Karpas-422 (cell line): ENCODE data around the gene FANCE. TPM values are rescaled to one million over a fixed set of nuclear protein-coding genes. Genes with fewer than 3 reads are reported as not detected.

Source experiments
- DNase-seq: peaks from one replicate; pipeline ENCODE4 v3.0.0-alpha.2; 2015
- H2AFZ ChIP-seq: fragments of 200-600 bp; sonication (generic); 2 replicates; pipeline ENCODE4 v1.6.1; 2014; ENCODE audit warnings: antibody characterized with exemption, low read length, mixed read lengths
- H3K27ac ChIP-seq: fragments of 200-600 bp; sonication (generic); 2 replicates; pipeline ENCODE4 v1.5.1; 2014; ENCODE audit warnings: mild to moderate bottlenecking, low read length, moderate library complexity
- H3K27me3 ChIP-seq: fragments of 200-600 bp; sonication (generic); 2 replicates; pipeline ENCODE4 v1.6.1; 2014; ENCODE audit warnings: low read length, mixed read lengths
- H3K36me3 ChIP-seq: fragments of 200-600 bp; sonication (generic); 2 replicates; pipeline ENCODE4 v1.6.1; 2014; ENCODE audit warnings: low read length, mixed read lengths; ENCODE audit not compliant: insufficient read depth
- H3K4me1 ChIP-seq: fragments of 200-600 bp; sonication (generic); 2 replicates; pipeline ENCODE4 v1.6.1; 2014; ENCODE audit warnings: mild to moderate bottlenecking, low read length, mixed read lengths
- H3K4me2 ChIP-seq: fragments of 200-600 bp; sonication (generic); 2 replicates; pipeline ENCODE4 v1.6.1; 2014; ENCODE audit warnings: low read length, low read depth, mild to moderate bottlenecking; ENCODE audit not compliant: poor library complexity, severe bottlenecking
- H3K4me3 ChIP-seq: fragments of 200-600 bp; sonication (generic); 2 replicates; pipeline ENCODE4 v1.5.1; 2014; ENCODE audit warnings: mild to moderate bottlenecking, antibody characterized with exemption, low read length, mixed read lengths
- H3K79me2 ChIP-seq: fragments of 200-600 bp; sonication (generic); 2 replicates; pipeline ENCODE4 v1.6.1; 2014; ENCODE audit warnings: mild to moderate bottlenecking, low read length, mixed read lengths
- H3K9ac ChIP-seq: fragments of 200-600 bp; sonication (generic); 2 replicates; pipeline ENCODE4 v1.6.0; 2014; ENCODE audit warnings: low read length
- H3K9me2 ChIP-seq: fragments of 200-600 bp; sonication (generic), shearing (Covaris generic); replicated peaks from 2 replicates; pipeline ENCODE4 v1.6.0; 2014; ENCODE audit warnings: mild to moderate bottlenecking, low read length, moderate library complexity; ENCODE audit not compliant: insufficient read depth
- H3K9me3 ChIP-seq: fragments of 300-700, 200-600 bp; sonication (generic); 2 replicates; pipeline ENCODE4 v1.6.1; 2014; ENCODE audit warnings: low read length, mixed read lengths
- H4K20me1 ChIP-seq: fragments of 200-600 bp; sonication (generic); 2 replicates; pipeline ENCODE4 v1.6.1; 2014; ENCODE audit warnings: mild to moderate bottlenecking, antibody characterized with exemption, low read length, low read depth; ENCODE audit not compliant: insufficient read depth
- total RNA-seq: library from RNA; depleted of rRNA; stranded (reverse); fragments of >200 nt; shearing (Covaris generic); gene quantifications from 2 replicates; pipeline ENCODE4 v1.2.3, GENCODE V29; 2014; ENCODE audit warnings: low replicate concordance

FANCE gene
- total RNA-seq, 1 experiment from 2014 or later: 9.8 TPM

DNA sequence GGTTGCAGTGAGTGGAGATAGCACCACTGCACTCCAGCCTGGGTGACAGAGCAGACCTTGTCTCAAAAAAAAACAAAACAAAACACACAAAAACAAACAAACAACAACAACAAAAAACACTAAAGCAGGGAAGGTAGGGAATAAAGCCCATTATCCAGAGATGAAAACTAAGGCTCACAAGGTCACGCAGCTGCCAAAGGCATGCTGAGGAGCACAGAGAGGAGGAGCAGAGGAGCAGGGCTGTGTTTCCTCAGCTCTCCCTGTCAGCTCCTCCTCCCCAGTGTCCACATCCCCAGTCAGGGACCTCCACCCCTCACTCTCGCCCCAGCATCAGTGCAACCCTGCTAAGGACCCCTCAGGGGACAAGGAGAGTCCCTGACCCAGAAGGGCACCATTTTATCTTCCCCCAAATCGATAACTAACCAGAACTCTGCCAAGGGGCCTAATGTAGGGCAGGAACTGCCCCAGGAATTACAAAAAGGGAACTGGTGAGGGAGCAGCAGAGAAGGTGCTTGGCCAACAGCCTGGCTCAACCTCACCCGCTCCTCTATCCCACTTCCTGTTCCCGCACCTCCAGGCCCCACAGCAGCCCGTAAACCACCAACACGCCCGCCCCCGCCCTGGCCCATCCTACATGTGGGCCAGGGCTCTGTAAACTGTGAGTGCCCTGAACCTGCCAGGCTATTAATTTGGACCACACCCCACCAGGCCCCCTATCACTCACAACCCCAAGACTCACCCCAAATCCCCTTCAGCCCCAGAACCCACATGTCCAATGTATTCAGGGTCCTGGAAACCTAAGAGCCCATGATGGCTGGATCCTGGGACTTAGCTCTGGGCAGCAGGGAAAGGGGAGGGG is 35.7 kb downstream of the FANCE start:
- no peaks in the 10 kb centered on the region for H3K36me3 ChIP-seq
- no peak for DNase-seq
- no peak overlapping the region for H3K27ac ChIP-seq
- no peaks in the 10 kb centered on the region for H3K4me1 ChIP-seq
- no peak overlapping the region for H2AFZ ChIP-seq
- no peak overlapping the region for H3K4me3 ChIP-seq
- H4K20me1 ChIP-seq: 0 out of 2 replicates have a peak, but pooled peaks cover under 1% of the 10 kb centered on the region
- no peaks in the 10 kb centered on the region for H3K9me3 ChIP-seq
- H3K4me2 ChIP-seq: no peak overlapping the region
- H3K79me2 ChIP-seq: no peaks in the 10 kb centered on the region
- H3K9me2 ChIP-seq: no peaks in the 10 kb centered on the region
- H3K9ac ChIP-seq: no peak overlapping the region
- H3K27me3 ChIP-seq: no peaks in the 10 kb centered on the region

DNA sequence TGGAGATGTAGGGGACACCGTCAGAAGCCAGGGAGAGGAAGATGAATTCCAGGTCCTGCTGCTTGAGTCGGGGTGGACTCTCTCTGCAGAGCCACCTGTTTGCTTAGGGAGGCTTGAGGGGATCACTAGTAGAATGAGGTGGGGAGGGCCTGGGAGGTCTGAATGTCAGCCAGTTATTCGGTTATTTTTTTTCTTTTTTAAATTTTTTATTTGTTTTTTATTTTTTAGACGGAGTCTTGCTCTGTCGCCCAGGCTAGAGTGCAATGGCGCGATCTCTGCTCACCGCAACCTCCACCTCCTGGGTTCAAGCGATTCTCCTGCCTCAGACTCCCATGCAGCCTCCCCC is 36.4 kb downstream of the FANCE start:
- Histone ChIP-seq H3K4me1 (no peaks in the 10 kb centered on the region), H2AFZ (no peak overlapping the region), H3K36me3 (no peaks in the 10 kb centered on the region), H3K27me3 (no peaks in the 10 kb centered on the region), H3K79me2 (no peaks in the 10 kb centered on the region), H4K20me1 (0 out of 2 replicates have a peak, but pooled peaks cover 4% of the 10 kb centered on the region), H3K9ac (no peak overlapping the region), H3K27ac (no peak overlapping the region), H3K4me2 (no peak overlapping the region), H3K9me3 (no peaks in the 10 kb centered on the region), H3K9me2 (no peaks in the 10 kb centered on the region), H3K4me3 (no peak overlapping the region)
- DNase-seq: no peak

DNA sequence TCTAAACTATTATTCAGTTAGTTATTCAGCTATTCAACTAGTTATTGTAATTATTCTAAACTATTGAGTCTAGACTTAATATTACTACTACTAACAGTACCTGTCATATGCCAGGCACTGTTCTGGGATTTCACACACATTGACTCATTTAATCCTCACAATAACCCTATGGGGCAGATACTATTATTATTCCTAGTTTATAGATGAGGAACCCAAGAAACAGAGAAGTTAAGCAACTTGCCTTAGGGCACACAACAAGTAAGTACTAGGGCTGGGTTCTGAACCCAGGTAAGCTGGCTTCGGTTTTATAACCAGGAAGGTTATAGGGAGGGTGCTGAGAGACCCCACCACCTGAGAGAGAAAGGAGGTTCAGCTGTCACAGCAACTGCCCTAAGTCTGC is 36.9 kb downstream of the FANCE start:
- no peak overlapping the region for H3K9ac ChIP-seq
- H4K20me1 ChIP-seq: 0 out of 2 replicates have a peak, but pooled peaks cover 4% of the 10 kb centered on the region
- H3K27ac ChIP-seq: no peak overlapping the region
- H3K4me3 ChIP-seq: no peak overlapping the region
- no peaks in the 10 kb centered on the region for H3K36me3 ChIP-seq
- H3K4me1 ChIP-seq: no peaks in the 10 kb centered on the region
- H2AFZ ChIP-seq: no peak overlapping the region
- H3K27me3 ChIP-seq: no peaks in the 10 kb centered on the region
- no peak for DNase-seq
- H3K9me3 ChIP-seq: no peaks in the 10 kb centered on the region
- no peaks in the 10 kb centered on the region for H3K9me2 ChIP-seq
- no peaks in the 10 kb centered on the region for H3K79me2 ChIP-seq
- no peak overlapping the region for H3K4me2 ChIP-seq

DNA sequence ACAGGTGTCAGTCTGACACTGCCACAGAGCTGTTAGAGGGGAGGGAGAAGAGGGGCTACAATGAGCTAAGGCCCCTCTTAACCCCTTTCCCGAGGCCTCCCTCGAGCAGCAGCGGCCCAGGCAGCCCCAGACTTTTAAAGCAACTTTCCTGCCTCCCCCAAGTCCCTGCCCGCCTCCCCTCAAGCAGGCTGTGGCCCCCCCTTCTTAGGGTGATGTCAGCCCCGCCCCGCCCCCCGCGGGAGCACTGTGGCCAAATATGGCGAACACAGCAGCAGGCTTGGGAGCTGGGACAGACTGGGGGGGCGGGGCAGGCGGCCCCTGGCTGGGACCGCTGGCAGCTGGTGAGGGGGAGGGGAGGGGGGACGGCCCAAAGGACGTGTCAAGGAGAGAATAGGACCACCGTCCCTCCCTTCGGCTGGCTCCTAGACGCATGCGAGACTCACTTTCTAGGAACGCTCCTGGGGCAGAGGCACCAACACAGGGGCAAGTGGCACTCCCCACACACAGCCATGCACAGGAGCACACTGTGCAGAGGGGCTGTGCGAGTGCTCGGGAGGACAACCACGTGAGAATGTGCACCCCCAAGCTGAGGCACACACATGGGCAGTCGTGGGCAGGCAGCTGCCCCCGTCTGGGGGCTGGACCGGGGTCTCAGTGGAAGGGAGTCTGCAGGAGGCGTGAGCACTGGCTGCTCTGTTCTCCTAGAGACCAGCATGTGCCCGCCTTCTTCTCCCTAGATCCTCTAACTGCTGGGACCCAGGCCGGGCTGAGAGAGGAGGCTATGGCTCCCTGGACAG is 38.1 kb downstream of the FANCE start:
- H3K4me3 ChIP-seq: no peak overlapping the region
- 0 out of 2 replicates have a peak, but pooled peaks cover 4% of the 10 kb centered on the region for H4K20me1 ChIP-seq
- H2AFZ ChIP-seq: no peak overlapping the region
- no peak overlapping the region for H3K4me2 ChIP-seq
- no peaks in the 10 kb centered on the region for H3K36me3 ChIP-seq
- DNase-seq: no peak
- no peaks in the 10 kb centered on the region for H3K27me3 ChIP-seq
- no peaks in the 10 kb centered on the region for H3K79me2 ChIP-seq
- H3K9me3 ChIP-seq: no peaks in the 10 kb centered on the region
- no peaks in the 10 kb centered on the region for H3K9me2 ChIP-seq
- no peak overlapping the region for H3K9ac ChIP-seq
- H3K27ac ChIP-seq: no peak overlapping the region
- no peaks in the 10 kb centered on the region for H3K4me1 ChIP-seq

DNA sequence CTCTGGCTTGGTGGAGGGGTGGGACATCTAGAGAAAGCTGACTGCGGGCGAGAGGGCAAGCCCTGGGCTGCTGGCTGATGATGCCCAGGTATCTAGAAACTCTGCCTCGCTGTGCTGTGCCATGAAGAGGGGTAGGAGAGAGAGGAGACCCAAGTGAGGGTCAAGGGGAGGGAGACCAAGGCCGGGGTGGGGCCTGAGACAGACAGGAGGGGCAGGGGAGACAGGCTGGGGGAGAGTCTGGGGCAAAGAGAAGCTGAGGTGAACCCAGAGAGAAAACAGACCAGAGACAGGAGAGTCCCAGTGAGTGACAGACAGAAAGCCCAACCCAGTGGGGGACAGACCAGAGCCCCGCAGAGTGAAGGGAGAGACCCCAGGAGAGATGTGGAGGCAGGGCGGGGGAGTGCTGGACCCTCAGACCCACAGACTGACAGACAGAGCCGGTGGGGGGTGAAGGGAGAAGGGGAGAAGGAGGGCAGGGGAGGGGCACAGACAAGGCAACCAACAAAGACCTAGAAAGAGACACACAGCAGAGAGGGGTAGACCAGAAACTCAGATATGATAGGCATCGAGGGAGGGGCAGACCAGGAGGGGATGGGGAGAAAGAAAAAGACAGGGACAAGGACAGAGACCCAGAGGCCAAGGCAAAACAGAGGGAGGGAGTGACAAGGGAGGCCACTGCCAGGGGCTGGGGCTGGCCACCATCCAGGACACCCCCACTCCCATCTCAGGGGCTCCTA is 38.9 kb downstream of the FANCE start:
- no peak for DNase-seq
- no peak overlapping the region for H3K9ac ChIP-seq
- H2AFZ ChIP-seq: no peak overlapping the region
- no peak overlapping the region for H3K4me2 ChIP-seq
- 0 out of 2 replicates have a peak, but pooled peaks cover 4% of the 10 kb centered on the region for H4K20me1 ChIP-seq
- no peak overlapping the region for H3K4me3 ChIP-seq
- H3K27ac ChIP-seq: no peak overlapping the region
- no peaks in the 10 kb centered on the region for H3K9me3 ChIP-seq
- H3K36me3 ChIP-seq: no peaks in the 10 kb centered on the region
- H3K9me2 ChIP-seq: no peaks in the 10 kb centered on the region
- H3K4me1 ChIP-seq: no peaks in the 10 kb centered on the region
- H3K79me2 ChIP-seq: no peaks in the 10 kb centered on the region
- no peaks in the 10 kb centered on the region for H3K27me3 ChIP-seq

DNA sequence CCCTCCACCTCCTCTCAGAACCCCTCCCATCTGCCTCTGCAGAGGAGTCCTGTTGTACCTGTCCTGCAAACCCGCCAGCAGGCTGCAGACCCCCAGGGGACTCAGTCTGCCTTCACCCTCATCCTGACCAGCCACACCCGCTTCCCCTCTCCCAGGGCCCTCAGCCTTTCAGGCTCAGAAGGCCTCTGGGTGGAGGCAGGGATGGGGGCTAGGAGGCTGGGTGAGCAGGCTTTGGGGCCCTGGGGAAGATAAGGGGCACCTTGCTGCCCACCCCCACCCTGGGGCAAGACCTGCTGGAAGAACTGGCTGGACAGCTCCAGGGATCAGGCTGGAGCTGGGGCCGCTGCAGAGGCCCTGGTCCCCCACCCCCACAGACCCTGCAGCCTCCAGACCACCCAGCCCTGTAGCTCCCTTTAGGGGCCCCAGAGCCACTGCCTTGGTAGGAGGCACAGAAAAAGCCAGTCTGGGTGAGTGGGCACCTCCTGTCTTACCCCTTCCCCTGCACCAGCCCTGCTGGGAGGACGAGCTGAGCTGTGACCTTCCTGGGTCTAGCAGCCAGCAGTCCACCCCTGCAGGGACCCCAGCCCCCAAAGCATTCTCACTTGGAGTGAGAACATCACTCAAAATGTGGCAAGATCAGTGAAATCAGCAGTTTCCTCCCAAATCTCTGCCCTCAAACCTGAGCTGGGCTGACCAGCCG is 39.6 kb downstream of the FANCE start:
- H3K27ac ChIP-seq: no peak overlapping the region
- H2AFZ ChIP-seq: no peak overlapping the region
- H3K4me3 ChIP-seq: no peak overlapping the region
- 0 out of 2 replicates have a peak, but pooled peaks cover 4% of the 10 kb centered on the region for H4K20me1 ChIP-seq
- H3K4me2 ChIP-seq: no peak overlapping the region
- no peaks in the 10 kb centered on the region for H3K79me2 ChIP-seq
- H3K9me3 ChIP-seq: no peaks in the 10 kb centered on the region
- H3K27me3 ChIP-seq: no peaks in the 10 kb centered on the region
- H3K36me3 ChIP-seq: no peaks in the 10 kb centered on the region
- DNase-seq: no peak
- H3K4me1 ChIP-seq: no peaks in the 10 kb centered on the region
- no peak overlapping the region for H3K9ac ChIP-seq
- no peaks in the 10 kb centered on the region for H3K9me2 ChIP-seq

DNA sequence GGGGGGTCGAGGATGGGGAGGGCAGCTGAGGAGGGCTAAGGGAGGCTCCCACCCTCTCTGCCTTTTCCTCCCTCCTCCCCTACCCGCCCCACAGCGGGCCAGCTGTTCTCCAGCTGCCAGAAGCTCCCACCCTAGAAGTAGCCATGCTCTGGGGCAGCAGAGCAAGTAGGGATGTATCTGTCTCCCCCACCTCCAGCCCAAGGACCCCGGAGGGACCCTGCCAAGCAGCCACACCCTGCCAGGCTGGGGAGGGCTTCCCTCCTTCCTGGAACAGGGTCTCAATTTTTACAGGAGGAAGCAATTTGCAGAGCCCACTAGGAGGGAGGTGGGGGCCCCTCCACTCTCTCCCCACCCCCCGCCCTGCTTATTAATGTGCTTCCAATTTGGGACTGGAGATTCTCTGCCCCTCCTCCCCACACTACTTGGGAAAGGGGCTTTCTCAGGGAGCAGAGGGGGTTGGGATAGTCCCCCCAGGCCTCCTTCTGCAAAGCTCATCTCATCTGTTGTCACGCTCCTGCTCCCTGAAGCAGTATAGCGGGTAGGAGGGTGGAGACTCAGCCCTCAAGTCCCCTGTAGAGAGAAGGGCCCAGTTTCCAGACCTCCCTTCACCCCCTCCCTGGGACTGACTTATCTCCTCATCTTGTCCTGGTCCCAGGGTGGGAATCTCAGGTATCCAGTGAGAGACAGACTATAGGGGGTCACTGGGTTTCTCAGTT is 40.3 kb downstream of the FANCE start:
- H4K20me1 ChIP-seq: 0 out of 2 replicates have a peak, but pooled peaks cover 4% of the 10 kb centered on the region

More for the DNA sequence above, 40.3 kb downstream of the FANCE start:
- H3K27me3 ChIP-seq: no peaks in the 10 kb centered on the region
- no peaks in the 10 kb centered on the region for H3K36me3 ChIP-seq
- H2AFZ ChIP-seq: no peak overlapping the region
- no peak for DNase-seq
- H3K79me2 ChIP-seq: no peaks in the 10 kb centered on the region
- H3K4me1 ChIP-seq: peaks cover 1% of the 10 kb centered on the region; the same call in 1 of the 2 replicates
- H3K9me2 ChIP-seq: no peaks in the 10 kb centered on the region
- no peaks in the 10 kb centered on the region for H3K9me3 ChIP-seq
- no peak overlapping the region for H3K27ac ChIP-seq
- no peak overlapping the region for H3K4me2 ChIP-seq
- H3K4me3 ChIP-seq: no peak overlapping the region
- no peak overlapping the region for H3K9ac ChIP-seq
